Astrocyte of the spinal cord (primary cell): Measurements from ENCODE around the gene TOMM5.

Experiments
- DNase-seq: peaks from one replicate; pipeline ENCODE4 v3.0.0; 2011; ENCODE audit warnings: low read depth, low spot score
- H3K4me3 ChIP-seq: 2 replicates; pipeline ENCODE4 v1.5.1; 2011; ENCODE audit warnings: low read depth, mild to moderate bottlenecking, low read length, moderate library complexity
- in situ Hi-C: cut with HindIII; loops from 2 replicates; pipeline ENCODE4 v1.10.0; 2017; ENCODE audit warnings: low sequenced_read_pairs
- TF ChIP-seq, protein P1 (sequence below): IDR thresholded peaks from 2 replicates; pipeline ENCODE4 v1.5.1; 2012; ENCODE audit warnings: low read depth, mild to moderate bottlenecking, low read length, inconsistent platforms

Gene TOMM5

GRCh38 chr9:37623267-37623666 is 30.9 kb upstream of the TOMM5 start:
- in situ Hi-C loops: no loop called here
- DNase-seq: no peak
- TF ChIP-seq, protein P1, sequence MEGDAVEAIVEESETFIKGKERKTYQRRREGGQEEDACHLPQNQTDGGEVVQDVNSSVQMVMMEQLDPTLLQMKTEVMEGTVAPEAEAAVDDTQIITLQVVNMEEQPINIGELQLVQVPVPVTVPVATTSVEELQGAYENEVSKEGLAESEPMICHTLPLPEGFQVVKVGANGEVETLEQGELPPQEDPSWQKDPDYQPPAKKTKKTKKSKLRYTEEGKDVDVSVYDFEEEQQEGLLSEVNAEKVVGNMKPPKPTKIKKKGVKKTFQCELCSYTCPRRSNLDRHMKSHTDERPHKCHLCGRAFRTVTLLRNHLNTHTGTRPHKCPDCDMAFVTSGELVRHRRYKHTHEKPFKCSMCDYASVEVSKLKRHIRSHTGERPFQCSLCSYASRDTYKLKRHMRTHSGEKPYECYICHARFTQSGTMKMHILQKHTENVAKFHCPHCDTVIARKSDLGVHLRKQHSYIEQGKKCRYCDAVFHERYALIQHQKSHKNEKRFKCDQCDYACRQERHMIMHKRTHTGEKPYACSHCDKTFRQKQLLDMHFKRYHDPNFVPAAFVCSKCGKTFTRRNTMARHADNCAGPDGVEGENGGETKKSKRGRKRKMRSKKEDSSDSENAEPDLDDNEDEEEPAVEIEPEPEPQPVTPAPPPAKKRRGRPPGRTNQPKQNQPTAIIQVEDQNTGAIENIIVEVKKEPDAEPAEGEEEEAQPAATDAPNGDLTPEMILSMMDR: no peak
- no peak overlapping the region for H3K4me3 ChIP-seq

DNA sequence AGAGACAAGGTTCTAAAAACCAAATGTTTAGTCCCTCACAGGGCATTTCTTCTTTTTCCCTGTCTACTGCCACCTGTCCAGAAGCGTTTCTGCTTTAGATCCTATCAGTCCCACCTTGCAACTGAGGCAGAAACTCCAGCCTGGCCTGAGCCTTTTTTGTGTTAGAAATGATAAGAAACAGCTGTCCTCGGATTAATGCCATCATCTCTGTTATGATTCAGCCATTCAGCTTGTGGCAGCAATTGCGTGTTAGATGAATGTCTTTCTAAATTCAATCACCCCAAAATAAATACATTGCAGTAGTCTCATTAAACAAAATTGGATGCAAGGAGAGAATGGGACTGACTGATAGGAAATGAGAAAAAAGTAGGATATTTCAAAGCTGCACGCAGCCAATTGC is 30.1 kb upstream of the TOMM5 start:
- TF ChIP-seq, protein P1: no peak
- no peak for DNase-seq
- no peak overlapping the region for H3K4me3 ChIP-seq
- in situ Hi-C loops: no loop called here

DNA sequence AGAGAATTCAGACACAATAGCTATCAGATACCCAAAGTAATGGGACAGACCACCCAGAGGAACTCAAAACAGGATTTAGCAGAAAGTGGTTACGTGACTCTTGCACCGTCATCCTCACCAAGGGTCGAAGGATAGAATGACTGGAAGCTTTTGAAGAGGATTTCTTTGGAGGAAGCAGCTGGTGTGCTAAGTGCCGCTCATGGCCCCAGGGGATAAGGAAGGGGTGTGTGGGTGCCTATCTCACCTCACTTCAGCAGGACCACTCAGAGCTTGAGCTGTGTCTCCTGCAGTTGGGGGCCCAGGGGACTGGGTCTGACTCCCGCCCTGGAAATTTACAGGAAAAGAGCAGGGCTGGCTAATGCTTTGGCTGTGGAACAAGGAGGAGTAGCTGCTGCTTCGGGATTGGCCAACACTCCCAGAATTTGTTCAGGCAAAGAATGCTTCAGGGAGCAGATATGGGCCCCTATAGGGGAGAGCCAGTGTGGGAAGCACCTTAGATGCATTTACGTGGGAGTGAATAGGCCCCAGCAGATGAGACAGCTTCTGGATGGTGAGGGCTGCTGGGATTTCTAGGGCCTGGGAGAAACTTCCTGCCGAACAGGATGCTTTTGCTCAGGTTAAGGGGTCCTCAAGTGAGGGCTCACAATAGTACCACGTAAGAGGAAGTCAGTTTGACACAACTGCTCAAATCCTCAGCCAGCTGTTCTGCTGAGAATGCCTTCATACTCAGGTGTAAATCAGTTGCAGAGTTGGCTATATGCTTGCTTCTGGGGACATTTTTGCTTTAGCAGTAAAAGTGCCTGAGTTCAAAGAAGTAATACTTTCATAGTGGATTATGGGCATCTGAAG is 29.1 kb upstream of the TOMM5 start:
- no peak overlapping the region for H3K4me3 ChIP-seq
- in situ Hi-C loops: no loop called here
- DNase-seq: no peak
- TF ChIP-seq, protein P1: no peak

GRCh38 chr9:37620396-37620795 is 28.0 kb upstream of the TOMM5 start:
- TF ChIP-seq, protein P1: no peak
- in situ Hi-C loops: no loop called here
- H3K4me3 ChIP-seq: no peak overlapping the region
- DNase-seq: no peak

- TF ChIP-seq, protein P1: no peak
- in situ Hi-C loops: no loop called here
- H3K4me3 ChIP-seq: no peak overlapping the region
- DNase-seq: no peak
Measured at GRCh38 chr9:37619806-37620205, 27.4 kb upstream of the TOMM5 start.

- DNase-seq: peak; percentile 8
- in situ Hi-C loops: no loop called here
- no peak overlapping the region for H3K4me3 ChIP-seq
- TF ChIP-seq, protein P1: no peak
Measured at GRCh38 chr9:37618817-37619216, 26.4 kb upstream of the TOMM5 start.
